DND-41 (cell line): ENCODE results near the gene KCNN1.
A peak's percentile ranks its signal among the peaks of the same experiment; 100 is the strongest.

Source experiments
- CTCF ChIP-seq: IDR thresholded peaks from 2 replicates; pipeline ENCODE4 v1.5.1; 2012; ENCODE audit warnings: borderline replicate concordance, low read length, moderate library complexity, mild to moderate bottlenecking; ENCODE audit not compliant: poor library complexity, severe bottlenecking; ENCODE audit errors: extremely low read depth
- EZH2 ChIP-seq: IDR thresholded peaks from 3 replicates; pipeline ENCODE4 v1.6.1; 2012; ENCODE audit warnings: borderline replicate concordance, low read depth, mild to moderate bottlenecking, moderate library complexity, low read length, inconsistent platforms; ENCODE audit not compliant: severe bottlenecking

GRCh38 chr19:18007044-18007916, 40.4 kb downstream of the KCNN1 start:
- TF ChIP-seq CTCF (peak; percentile 100), EZH2 (no peak)
